HCT116 (cell line): ENCODE results near the gene POMGNT2. TPM values are rescaled to one million over a fixed set of nuclear protein-coding genes. Genes with fewer than 3 reads are reported as not detected.

Experiments used
- ATAC-seq: fragments of 200-7000 bp; cut with Tn5 transposase; 2 replicates; pipeline ENCODE4 v1.9.1; 2020; ENCODE audit warnings: mild to moderate bottlenecking, moderate library complexity
- BruUV-seq: library from RNA; stranded (reverse); fragments of 400-500 nt; replicated peaks from 2 replicates; lab custom pipeline; 2021; lab: Mats Ljungman, UMichigan
- CTCF ChIA-PET: fragments of 300-600 bp; sonication (Branson Sonifier 250); formaldehyde crosslinking; loops from one replicate; lab custom pipeline; 2021; ENCODE audit warnings: antibody characterized with exemption; lab: Charles Lee
- POLR2A ChIA-PET: fragments of 300-600, 350-600 bp; sonication (Branson Sonifier 250); formaldehyde crosslinking; loops from one replicate; lab custom pipeline; 2021; ENCODE audit warnings: antibody characterized with exemption; lab: Charles Lee
- RAD21 ChIA-PET, 2 experiments: fragments of 300-600 bp; sonication (Branson Sonifier 250); formaldehyde crosslinking; loops; one replicate each; lab custom pipeline; 2023; ENCODE audit warnings: low total read pairs in 2 of 2; ENCODE audit not compliant: uncharacterized antibody in 2 of 2, unreplicated experiment in 2 of 2, low non-redundant PET in 1 of 2; lab: Charles Lee
- DNase-seq: peaks from one replicate; pipeline ENCODE4 v3.0.0-alpha.2; 2010; ENCODE audit warnings: low read depth, low spot score
- H2AFZ ChIP-seq: fragments of 200-600 bp; shearing (Covaris generic), sonication (generic); 2 replicates; pipeline ENCODE4 v1.6.1; 2017; ENCODE audit warnings: low read depth, mixed run types, mixed read lengths, antibody characterized with exemption, low read length; ENCODE audit not compliant: poor library complexity, severe bottlenecking
- H3K27ac ChIP-seq: 2 replicates; pipeline ENCODE4 v1.5.1; 2012; ENCODE audit warnings: low read depth, low read length
- H3K27me3 ChIP-seq: fragments of 200-600 bp; sonication (generic); 2 replicates; pipeline ENCODE4 v1.6.1; 2016; ENCODE audit warnings: mixed run types, low read length, mixed read lengths; ENCODE audit not compliant: insufficient read depth
- H3K36me3 ChIP-seq, 2 experiments: fragments of 200-500 bp in 1 of 2; fragments of 200-600 bp in 1 of 2; sonication (Bioruptor generic) in 1 of 2; sonication (generic) in 1 of 2; 2 replicates each; pipeline versions ENCODE4 v1.5.1 to v1.6.1; 2014 to 2016; ENCODE audit warnings: low read length in 2 of 2, inconsistent platforms in 1 of 2, mixed read lengths in 1 of 2, mixed run types in 1 of 2; ENCODE audit not compliant: insufficient read depth in 2 of 2, control insufficient read depth in 1 of 2
- H3K4me1 ChIP-seq, 2 experiments: fragments of 200-600 bp in 1 of 2; sonication (generic) in 1 of 2; 2 replicates each; pipeline versions ENCODE4 v1.5.1 to v1.6.1; 2012 to 2017; ENCODE audit warnings: low read length in 2 of 2, inconsistent platforms in 1 of 2, mild to moderate bottlenecking in 1 of 2, mixed read lengths in 1 of 2, mixed run types in 1 of 2, moderate library complexity in 1 of 2; ENCODE audit not compliant: insufficient read depth in 2 of 2, control insufficient read depth in 1 of 2
- H3K4me2 ChIP-seq: fragments of 200-600 bp; sonication (generic); 2 replicates; pipeline ENCODE4 v1.6.1; 2017; ENCODE audit warnings: mixed run types, low read length, mixed read lengths
- H3K4me3 ChIP-seq, 2 experiments: fragments of 200-600 bp in 1 of 2; sonication (generic) in 1 of 2; replicated peaks in 1 of 2; 2 replicates each; pipeline ENCODE4 v1.5.1; 2011 to 2016; ENCODE audit warnings: low read length in 2 of 2, control low read depth in 1 of 2, low read depth in 1 of 2, mild to moderate bottlenecking in 1 of 2, mixed read lengths in 1 of 2, mixed run types in 1 of 2
- H3K79me2 ChIP-seq: fragments of 200-600 bp; sonication (generic); 2 replicates; pipeline ENCODE4 v1.6.1; 2017; ENCODE audit warnings: mild to moderate bottlenecking, mixed run types, low read length, moderate library complexity, mixed read lengths; ENCODE audit not compliant: insufficient read depth
- H3K9ac ChIP-seq: fragments of 200-600 bp; sonication (generic); 2 replicates; pipeline ENCODE4 v1.6.1; 2016; ENCODE audit warnings: low read length, mixed read lengths
- H3K9me2 ChIP-seq: fragments of 200-600 bp; sonication (generic), shearing (Covaris generic); 2 replicates; pipeline ENCODE4 v1.6.1; 2017; ENCODE audit warnings: mixed run types, mild to moderate bottlenecking, moderate library complexity; ENCODE audit not compliant: insufficient read depth
- H3K9me3 ChIP-seq, 2 experiments: fragments of 200-500 bp in 1 of 2; fragments of 200-600 bp in 1 of 2; sonication (Bioruptor generic) in 1 of 2; sonication (generic) in 1 of 2; 2 replicates each; pipeline ENCODE4 v1.6.1; 2014 to 2017; ENCODE audit warnings: low read length in 2 of 2, mixed read lengths in 2 of 2, inconsistent platforms in 1 of 2, low read depth in 1 of 2, mild to moderate bottlenecking in 1 of 2, mixed run types in 1 of 2, moderate library complexity in 1 of 2; ENCODE audit not compliant: control insufficient read depth in 1 of 2, insufficient read depth in 1 of 2
- H4K20me1 ChIP-seq: fragments of 200-600 bp; sonication (generic), shearing (Covaris generic); 2 replicates; pipeline ENCODE4 v1.6.1; 2017; ENCODE audit warnings: mixed run types, mild to moderate bottlenecking, moderate library complexity; ENCODE audit not compliant: insufficient read depth
- ATF3 ChIP-seq: IDR thresholded peaks from 2 replicates; pipeline ENCODE4 v1.6.1; 2012
- CTCF ChIP-seq, 3 experiments: fragments of 200-600 bp in 1 of 3; sonication (generic) in 1 of 3; IDR thresholded peaks in 2 of 3; conservative IDR thresholded peaks in 1 of 3; 2 replicates each; pipeline ENCODE4 v1.5.1; 2012 to 2017; ENCODE audit warnings: low read depth in 2 of 3, low read length in 2 of 3, antibody characterized with exemption in 1 of 3, borderline replicate concordance in 1 of 3, control low read depth in 1 of 3, mild to moderate bottlenecking in 1 of 3, mixed read lengths in 1 of 3, mixed run types in 1 of 3, moderate library complexity in 1 of 3; ENCODE audit not compliant: insufficient read depth in 1 of 3
- FOSL1 ChIP-seq: IDR thresholded peaks from 2 replicates; pipeline ENCODE4 v1.6.1; 2012; ENCODE audit warnings: low read depth
- MAX ChIP-seq: IDR thresholded peaks from 2 replicates; pipeline ENCODE4 v1.6.1; 2012
- REST ChIP-seq: IDR thresholded peaks from 2 replicates; pipeline ENCODE4 v1.6.1; 2012; ENCODE audit warnings: low read depth
- SRF ChIP-seq: IDR thresholded peaks from 2 replicates; pipeline ENCODE4 v1.6.1; 2012; ENCODE audit warnings: low read depth
- YY1 ChIP-seq: IDR thresholded peaks from 2 replicates; pipeline ENCODE4 v1.6.1; 2011; ENCODE audit warnings: low read length, low read depth, moderate library complexity, mild to moderate bottlenecking; ENCODE audit not compliant: insufficient replicate concordance; ENCODE audit errors: extremely low read depth
- intact Hi-C: fragments of 100-400 bp; cut with micrococcal nuclease; formaldehyde crosslinking; loops from 2 replicates; pipeline ENCODE4 v1.10.0; 2022
- total RNA-seq: library from RNA; stranded (reverse); gene quantifications from one replicate; pipeline ENCODE4 v1.2.1, GENCODE V29; 2021; ENCODE audit not compliant: unreplicated experiment

Gene POMGNT2
- total RNA-seq, 1 experiment from 2014 or later: 21.6 TPM

- POLR2A ChIA-PET: no interaction called here
- Histone ChIP-seq H3K36me3 (no peaks in the 10 kb centered on the region), H3K79me2 (no peaks in the 10 kb centered on the region), H4K20me1 (no peaks in the 10 kb centered on the region), H3K9me2 (no peaks in the 10 kb centered on the region), H3K27ac (no peak overlapping the region), H3K4me3 (no peak overlapping the region), H2AFZ (no peak overlapping the region), H3K27me3 (no peaks in the 10 kb centered on the region)
- ATAC-seq: no peak
- no TSS peak for BruUV-seq
- RAD21 ChIA-PET: no interaction called here
- DNase-seq: no peak
- no peak for TF ChIP-seq MAX
- TF ChIP-seq ATF3: no peak
- no peak for TF ChIP-seq CTCF (IDR thresholded peaks at IDR 0.05 in 2 of 3, conservative IDR thresholded peaks at IDR 0.05 in 1 of 3; ENCODE audit: borderline replicate concordance in 1 of 3, insufficient read depth in 1 of 3, low read depth in 2 of 3, low read length in 2 of 3)
- TF ChIP-seq YY1: no peak
- no peak for TF ChIP-seq FOSL1
- no peak for TF ChIP-seq SRF
- TF ChIP-seq REST: no peak
- TF ChIP-seq, all 23 proteins: peak for 0
- intact Hi-C loops: no loop called here
- Histone ChIP-seq H3K9ac (no peak overlapping the region), H3K4me1 (no peaks in the 10 kb centered on the region), H3K9me3 (no peaks in the 10 kb centered on the region), H3K4me2 (no peak overlapping the region)
- CTCF ChIA-PET: interaction anchor here (1.0 kb wide), 1 partner anchor 11 kb away, joined by 3 read pairs; no protein-coding TSS in a partner anchor
Measured at GRCh38 chr3:43144761-43145490, 39.0 kb upstream of the POMGNT2 start.
